Measurements from ENCODE around the gene NUDT13. TPM values are rescaled to one million over a fixed set of nuclear protein-coding genes. Genes with fewer than 3 reads are reported as not detected.
A peak's percentile ranks its signal among the peaks of the same experiment; 100 is the strongest.

Gene NUDT13
- total RNA-seq, 1 donor from 2014 or later: 3.1 TPM

DNA sequence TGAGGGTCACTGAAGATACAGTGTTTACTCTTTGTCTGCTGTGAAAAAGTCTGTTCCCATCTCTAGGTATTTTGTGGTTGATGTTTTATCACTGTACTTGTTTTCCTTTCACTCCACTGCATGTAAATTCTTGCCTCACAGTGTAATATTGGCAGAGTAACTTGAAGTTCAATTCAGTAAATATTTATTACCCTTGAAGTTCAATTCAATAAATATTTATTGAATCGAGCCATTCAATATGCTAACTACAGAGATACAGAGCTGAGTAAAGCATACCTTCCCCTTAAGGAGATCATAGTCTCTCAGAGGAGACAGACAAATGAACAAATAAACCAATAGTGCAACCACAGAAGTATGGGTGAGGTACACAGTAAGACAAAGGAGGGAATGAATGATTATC lies 9.2 kb downstream of the NUDT13 start:
- Mint-ChIP-seq H3K36me3 (peaks cover 10% of the 10 kb centered on the region), H3K4me1 (ENCODE audit: unreplicated experiment) (peaks cover 5% of the 10 kb centered on the region), H3K9me3 (no peaks in the 10 kb centered on the region), H3K27me3 (no peaks in the 10 kb centered on the region), H3K4me3 (no peak overlapping the region), H3K27ac (peak overlapping the region; percentile 11)
- no peak for DNase-seq (ENCODE audit: extremely low spot score, unreplicated experiment)
- TF ChIP-seq, protein P1, sequence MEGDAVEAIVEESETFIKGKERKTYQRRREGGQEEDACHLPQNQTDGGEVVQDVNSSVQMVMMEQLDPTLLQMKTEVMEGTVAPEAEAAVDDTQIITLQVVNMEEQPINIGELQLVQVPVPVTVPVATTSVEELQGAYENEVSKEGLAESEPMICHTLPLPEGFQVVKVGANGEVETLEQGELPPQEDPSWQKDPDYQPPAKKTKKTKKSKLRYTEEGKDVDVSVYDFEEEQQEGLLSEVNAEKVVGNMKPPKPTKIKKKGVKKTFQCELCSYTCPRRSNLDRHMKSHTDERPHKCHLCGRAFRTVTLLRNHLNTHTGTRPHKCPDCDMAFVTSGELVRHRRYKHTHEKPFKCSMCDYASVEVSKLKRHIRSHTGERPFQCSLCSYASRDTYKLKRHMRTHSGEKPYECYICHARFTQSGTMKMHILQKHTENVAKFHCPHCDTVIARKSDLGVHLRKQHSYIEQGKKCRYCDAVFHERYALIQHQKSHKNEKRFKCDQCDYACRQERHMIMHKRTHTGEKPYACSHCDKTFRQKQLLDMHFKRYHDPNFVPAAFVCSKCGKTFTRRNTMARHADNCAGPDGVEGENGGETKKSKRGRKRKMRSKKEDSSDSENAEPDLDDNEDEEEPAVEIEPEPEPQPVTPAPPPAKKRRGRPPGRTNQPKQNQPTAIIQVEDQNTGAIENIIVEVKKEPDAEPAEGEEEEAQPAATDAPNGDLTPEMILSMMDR (conservative IDR thresholded peaks at IDR 0.05): no peak

DNA sequence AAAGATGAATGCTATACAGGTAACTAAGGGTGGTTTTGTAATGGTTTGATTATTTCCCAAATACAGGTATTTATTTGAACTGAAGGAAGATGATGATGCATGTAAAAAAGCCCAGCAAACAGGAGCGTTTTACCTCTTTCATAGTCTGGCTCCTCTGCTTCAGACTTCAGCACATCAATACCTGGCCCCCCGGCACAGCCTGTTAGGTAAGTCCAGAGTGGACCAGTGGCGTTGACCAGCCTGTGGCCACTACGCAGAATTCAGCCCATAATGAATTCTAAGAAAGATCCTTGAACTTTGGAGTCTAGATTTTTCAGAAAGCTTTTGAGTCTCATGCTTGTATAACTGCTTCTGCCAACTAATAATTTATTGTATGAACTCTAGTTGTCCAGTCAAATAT lies 9.7 kb downstream of the NUDT13 start:
- DNase-seq (ENCODE audit: extremely low spot score, unreplicated experiment): no peak
- Mint-ChIP-seq H3K9me3 (no peaks in the 10 kb centered on the region), H3K4me1 (ENCODE audit: unreplicated experiment) (peaks cover 5% of the 10 kb centered on the region), H3K36me3 (peaks cover 10% of the 10 kb centered on the region), H3K4me3 (no peak overlapping the region), H3K27ac (peak overlapping the region; percentile 11), H3K27me3 (no peaks in the 10 kb centered on the region)
- TF ChIP-seq, protein P1 (conservative IDR thresholded peaks at IDR 0.05): no peak

DNA sequence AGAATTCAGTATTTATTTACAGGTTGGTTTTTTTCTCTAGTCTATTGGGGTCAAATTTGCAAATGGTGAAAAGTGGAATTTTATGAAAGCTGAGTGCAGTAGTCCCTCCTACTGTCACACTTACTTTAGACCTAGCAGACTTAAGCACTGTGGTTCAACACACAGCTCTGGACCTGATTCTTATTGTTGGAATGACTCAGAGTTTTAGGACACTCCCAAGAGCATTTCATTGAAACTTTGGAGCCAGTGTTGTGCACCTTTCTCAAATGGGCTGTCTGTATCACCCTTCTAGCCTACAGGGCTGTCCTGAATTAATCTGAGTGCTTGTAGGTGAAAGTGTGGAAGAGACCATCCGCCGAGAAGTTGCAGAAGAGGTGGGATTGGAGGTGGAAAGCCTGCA lies 16.1 kb downstream of the NUDT13 start:
- Mint-ChIP-seq H3K27ac (no peak overlapping the region), H3K4me3 (no peak overlapping the region), H3K4me1 (ENCODE audit: unreplicated experiment) (no peaks in the 10 kb centered on the region), H3K36me3 (peaks cover 13% of the 10 kb centered on the region), H3K27me3 (no peaks in the 10 kb centered on the region), H3K9me3 (no peaks in the 10 kb centered on the region)
- TF ChIP-seq, protein P1 (conservative IDR thresholded peaks at IDR 0.05): no peak
- DNase-seq (ENCODE audit: extremely low spot score, unreplicated experiment): no peak

DNA sequence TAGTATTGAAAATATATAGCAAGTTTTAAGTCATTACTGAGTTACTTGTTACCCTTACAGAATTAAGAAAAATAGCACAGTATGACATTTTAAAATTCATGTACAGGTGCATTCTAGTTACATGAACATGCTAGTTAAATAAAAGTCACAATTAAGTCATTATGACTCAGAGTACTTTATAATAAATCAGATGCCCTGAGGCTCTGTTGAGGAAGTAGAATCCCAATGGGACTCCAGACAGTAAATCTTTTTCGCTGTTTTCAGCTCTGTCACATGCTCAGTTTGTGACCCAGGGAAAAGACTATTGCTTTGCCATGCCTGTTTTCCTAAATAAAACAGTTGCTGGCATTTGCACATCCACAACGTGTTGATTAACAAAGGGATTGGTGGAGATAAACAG lies 21.0 kb downstream of the NUDT13 start:
- no peaks in the 10 kb centered on the region for H3K27me3 Mint-ChIP-seq
- DNase-seq (ENCODE audit: extremely low spot score, unreplicated experiment): no peak
- no peaks in the 10 kb centered on the region for H3K9me3 Mint-ChIP-seq
- H3K4me3 Mint-ChIP-seq: no peak overlapping the region
- H3K4me1 Mint-ChIP-seq (ENCODE audit: unreplicated experiment): no peaks in the 10 kb centered on the region
- H3K36me3 Mint-ChIP-seq: peaks cover 9% of the 10 kb centered on the region
- no peak overlapping the region for H3K27ac Mint-ChIP-seq
- TF ChIP-seq, protein P1 (conservative IDR thresholded peaks at IDR 0.05): no peak

DNA sequence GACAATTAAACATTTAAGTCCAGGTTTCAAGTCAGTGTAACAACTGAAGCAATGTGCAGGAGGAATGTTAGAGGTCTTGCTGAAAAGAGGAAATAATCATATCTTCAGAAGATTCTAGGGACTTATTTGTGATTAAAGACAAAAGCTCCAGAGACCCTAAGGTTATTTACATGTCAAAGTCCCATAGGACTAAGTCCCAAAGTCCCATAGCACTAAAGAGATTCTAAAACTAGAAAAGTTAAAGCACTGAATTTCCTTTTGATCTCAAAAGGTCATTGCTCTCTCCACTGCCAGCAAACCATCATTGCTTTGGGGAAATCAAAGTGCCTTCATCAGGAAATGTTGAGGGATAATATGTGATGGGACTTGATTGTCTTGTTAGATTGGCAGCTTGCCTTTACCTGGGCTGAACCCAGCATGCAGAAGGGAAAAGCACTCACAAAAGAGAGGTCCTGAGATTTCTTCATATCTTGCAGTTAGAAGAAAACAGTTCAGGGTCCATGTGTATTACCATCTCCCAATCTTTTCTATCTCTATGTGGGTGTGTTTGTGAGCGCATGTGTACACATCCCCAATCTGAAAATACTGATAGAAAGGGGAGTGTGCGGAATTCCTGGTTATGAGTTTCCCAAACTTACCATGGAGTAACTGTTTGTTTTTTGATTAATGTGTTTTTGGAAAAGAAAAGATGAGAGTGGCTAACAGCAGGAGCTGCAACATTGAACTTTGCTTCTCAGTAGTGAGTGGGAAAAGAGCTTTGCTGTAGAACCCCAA lies 21.8 kb downstream of the NUDT13 start:
- Mint-ChIP-seq H3K4me3 (no peak overlapping the region), H3K9me3 (no peaks in the 10 kb centered on the region), H3K27ac (no peak overlapping the region), H3K4me1 (ENCODE audit: unreplicated experiment) (no peaks in the 10 kb centered on the region), H3K36me3 (peaks cover 13% of the 10 kb centered on the region), H3K27me3 (no peaks in the 10 kb centered on the region)
- TF ChIP-seq, protein P1 (conservative IDR thresholded peaks at IDR 0.05): no peak
- no peak for DNase-seq (ENCODE audit: extremely low spot score, unreplicated experiment)

Measured in type B pancreatic cell (in vitro differentiated cells).